Left lobe of liver (tissue), 2 donors: ENCODE data around the gene SH3RF2. TPM values are rescaled to one million over a fixed set of nuclear protein-coding genes. Genes with fewer than 3 reads are reported as not detected.

Experiments used
- ATAC-seq: fragments of 200-7000 bp; cut with Tn5 transposase; one replicate; pipeline ENCODE4 v1.9.1; 2020; ENCODE audit warnings: mild to moderate bottlenecking, moderate library complexity
- DNase-seq: peaks from one replicate; pipeline ENCODE4 v3.0.0-alpha.2; 2020; ENCODE audit warnings: low spot score
- total RNA-seq: library from RNA; stranded (reverse); gene quantifications from one replicate; pipeline ENCODE4 v1.2.1, GENCODE V29; 2021
- donor health status: DM: no; HTN: no; CAD: no; lungs with moderate emphysema.
- donor health status: DM: no; HTN: yes; CAD: no.

SH3RF2 gene
- total RNA-seq, 1 donor from 2014 or later: 18.0 TPM

DNA sequence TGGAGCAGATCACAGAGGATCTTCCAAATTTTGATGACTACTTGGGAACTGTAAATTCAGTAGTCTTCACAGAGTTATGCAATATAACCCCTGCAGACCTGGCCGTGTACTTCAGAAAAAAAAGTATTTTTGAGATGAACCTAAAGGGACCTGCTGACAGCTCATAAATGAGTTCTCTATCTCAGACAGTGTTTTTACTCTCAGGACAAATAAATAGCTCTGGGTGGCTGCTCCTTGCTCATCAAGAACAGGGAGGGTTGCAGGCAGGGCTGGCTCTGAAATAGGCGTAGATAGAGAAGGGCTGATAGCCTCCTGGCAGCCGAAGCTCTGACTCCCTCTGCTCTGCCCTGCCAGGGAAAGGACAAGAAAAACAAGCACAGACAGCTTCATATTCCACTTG lies 104.1 kb downstream of the SH3RF2 start:
- DNase-seq: no peak

DNA sequence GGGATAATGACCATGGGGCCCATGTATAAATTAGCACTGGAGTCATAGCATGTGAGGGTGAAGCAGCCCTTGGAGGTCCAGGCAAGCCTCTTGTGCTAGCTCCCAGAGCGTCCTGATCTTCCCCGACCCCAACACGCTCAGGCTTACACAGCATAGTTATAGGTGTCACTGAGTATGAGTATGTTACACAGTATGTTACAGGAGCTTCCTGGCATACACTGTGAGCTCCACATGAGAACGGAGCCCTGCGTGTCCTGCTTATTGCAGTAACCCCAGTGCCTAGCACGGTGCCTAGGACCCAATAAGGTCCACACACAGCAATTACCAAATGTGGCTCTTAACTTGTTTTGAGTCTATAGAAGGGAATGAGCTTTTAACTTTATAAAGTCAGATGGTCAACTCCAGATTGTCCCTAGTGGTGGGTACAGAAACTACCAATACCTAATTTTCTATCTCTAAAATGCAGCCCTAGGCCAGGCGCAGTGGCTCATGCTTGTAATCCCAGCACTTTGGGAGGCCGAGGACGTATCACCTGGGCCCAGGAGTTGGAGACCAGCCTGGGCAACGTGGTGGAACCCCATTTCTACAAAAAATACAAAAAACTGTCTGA lies 104.9 kb downstream of the SH3RF2 start:
- peak; percentile 67 for ATAC-seq
- no peak for DNase-seq

More for the DNA sequence above, 104.1 kb downstream of the SH3RF2 start:
- ATAC-seq: peak; percentile 64

DNA sequence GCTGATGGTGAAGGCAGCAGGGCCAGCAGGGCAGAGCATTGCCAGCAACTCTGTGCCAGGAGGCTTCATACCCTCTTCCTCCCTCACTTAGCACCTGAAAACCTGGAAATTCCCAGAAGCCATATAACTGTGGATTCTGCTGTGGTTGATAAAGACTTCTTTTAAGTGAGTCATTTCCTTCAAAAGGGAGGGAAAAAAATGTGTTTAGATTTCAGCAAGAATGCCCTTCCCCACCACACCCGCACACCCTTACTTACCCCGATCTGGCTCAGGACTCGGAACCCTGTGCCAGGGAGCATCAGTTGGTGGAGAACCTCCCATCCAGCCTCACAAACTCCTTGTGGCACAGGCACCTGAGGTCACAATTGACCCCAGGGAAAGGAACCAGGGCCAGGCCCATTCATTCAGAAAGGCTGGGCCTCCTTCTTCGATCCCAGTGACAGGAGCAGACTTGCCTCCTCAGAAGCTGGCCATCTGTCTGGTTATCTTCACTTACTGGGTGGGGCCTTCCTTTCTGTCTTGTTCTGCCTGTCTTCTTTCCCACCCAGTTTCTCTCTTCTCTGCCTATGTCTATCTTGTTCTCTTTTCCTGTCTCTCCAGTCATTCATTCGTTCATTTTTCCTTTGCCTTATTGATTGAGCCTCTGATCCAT lies 106.4 kb downstream of the SH3RF2 start:
- DNase-seq: no peak
- no peak for ATAC-seq

DNA sequence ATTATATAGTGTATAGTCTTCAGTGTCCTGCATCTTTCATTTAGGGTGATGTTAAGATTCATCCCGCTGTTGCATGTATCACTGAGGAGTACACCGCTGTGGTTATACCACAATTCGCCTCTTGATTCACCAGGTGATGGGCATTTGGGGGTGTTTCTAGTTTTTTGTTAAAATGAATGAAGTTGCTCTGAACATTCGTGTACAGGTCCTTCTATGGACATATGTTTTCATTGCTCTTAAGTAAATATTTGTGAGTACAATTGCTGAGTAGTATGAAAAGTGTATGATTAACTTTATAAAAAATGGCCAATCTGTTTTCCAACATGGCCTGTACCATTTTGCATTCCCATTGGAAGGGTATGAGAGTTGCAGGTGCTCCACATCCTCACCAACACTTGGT lies 107.3 kb downstream of the SH3RF2 start:
- DNase-seq (no peak), ATAC-seq (no peak)

DNA sequence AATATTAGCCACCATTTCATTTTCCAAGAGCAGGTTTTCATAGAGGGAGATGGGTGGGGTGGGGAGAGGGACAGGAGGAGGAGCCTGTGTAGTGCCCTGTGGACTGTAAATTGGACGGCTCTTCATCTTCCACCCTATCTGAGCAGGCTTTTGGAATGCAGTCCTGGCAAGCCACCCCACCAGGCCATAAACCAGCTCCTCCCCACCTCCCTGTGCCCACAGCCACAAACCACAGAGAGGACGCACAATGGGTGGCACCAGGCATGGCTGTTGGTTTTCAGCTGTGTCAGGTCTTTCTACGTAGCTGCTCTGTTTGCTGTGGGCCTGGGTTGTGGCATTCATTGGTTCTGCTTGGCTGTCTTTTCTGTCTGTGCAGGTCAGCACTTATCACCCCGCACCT lies 111.0 kb downstream of the SH3RF2 start:
- DNase-seq: peak; percentile 69
- ATAC-seq: peak; percentile 94

DNA sequence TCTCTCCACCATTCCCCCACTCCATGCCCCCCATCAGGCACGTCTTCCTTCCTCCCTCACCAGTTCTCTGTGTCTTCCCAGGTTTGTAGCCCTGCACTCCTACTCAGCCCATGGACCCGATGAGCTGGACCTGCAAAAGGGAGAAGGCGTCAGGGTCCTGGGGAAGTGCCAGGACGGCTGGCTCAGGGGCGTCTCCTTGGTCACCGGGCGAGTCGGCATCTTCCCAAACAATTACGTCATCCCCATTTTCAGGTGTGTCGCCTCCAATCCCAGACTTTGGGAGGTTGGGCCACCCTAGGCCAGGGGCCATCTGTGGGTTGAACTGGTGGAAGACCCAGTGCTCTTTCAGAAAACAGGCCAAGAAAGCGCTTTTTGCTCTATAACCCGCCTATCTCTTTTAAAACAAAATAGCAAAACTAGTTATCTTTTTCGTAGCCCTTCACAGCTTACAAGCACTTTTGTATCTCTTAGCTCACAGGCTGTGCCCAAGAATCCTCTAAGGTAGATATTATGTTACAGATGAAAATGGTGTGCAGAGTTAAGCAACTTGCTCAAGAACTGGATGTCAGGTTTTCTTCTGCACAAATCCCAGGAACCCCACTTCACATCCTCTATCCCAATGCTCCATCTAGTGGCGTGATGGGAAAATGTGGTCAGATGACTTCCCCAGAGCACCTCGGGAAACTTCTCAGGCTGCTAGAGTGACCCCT lies 112.8 kb downstream of the SH3RF2 start:
- DNase-seq: peak; percentile 50
- ATAC-seq: peak; percentile 70

DNA sequence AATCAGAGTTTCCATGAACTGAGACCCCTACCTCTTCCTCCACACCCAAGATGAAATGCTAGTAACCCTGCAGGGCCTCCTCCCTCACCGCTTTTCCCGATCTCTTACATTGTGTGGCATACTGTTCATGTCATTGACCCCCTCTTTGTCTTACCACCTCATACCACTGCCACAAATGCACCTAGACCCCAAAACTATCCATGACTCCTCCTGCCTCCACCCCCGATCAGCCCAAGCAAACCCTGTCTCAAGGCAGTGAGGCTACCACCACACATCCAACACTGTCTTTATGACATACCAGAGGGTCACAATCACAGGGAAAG lies 113.3 kb downstream of the SH3RF2 start:
- no peak for ATAC-seq
- DNase-seq: no peak

DNA sequence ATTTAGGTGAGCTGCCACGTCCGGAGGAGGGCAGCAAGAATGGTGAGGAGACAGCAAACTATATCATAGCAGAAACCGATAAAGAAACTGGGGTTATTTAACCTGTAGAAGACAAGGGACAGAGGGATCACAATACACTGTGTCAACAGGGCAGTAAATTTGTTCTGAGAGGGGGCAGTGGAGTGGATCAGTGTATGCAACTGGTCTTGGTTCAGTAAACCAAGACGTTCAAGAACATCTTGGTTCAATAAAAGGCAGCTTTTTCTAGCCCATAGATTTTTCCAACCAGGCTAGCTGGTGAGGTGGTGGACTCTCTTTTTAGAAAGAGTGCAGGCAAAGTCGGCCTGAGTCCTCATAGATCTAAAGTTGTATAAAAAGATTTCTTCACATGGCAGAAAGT lies 113.7 kb downstream of the SH3RF2 start:
- ATAC-seq: no peak
- no peak for DNase-seq

DNA sequence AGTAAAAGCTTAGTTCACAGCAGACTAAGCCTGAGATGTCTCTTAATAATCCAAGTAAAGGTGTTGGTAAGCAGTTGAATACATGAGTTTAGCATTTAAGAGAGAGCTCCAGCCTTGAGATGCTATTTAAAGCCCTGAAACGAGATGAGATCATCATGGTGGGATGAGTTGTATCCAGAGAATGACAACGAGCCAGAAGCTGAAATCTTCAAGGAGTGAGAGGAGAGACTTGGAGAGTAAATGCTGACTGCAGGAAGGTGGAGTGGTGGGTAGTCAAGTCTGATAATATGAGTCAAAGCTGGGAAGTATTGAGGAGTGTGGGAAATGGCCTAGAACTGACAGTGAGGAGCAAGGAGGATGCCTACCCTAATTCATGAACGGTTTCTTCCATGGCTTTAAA lies 115.3 kb downstream of the SH3RF2 start:
- DNase-seq (no peak), ATAC-seq (no peak)

DNA sequence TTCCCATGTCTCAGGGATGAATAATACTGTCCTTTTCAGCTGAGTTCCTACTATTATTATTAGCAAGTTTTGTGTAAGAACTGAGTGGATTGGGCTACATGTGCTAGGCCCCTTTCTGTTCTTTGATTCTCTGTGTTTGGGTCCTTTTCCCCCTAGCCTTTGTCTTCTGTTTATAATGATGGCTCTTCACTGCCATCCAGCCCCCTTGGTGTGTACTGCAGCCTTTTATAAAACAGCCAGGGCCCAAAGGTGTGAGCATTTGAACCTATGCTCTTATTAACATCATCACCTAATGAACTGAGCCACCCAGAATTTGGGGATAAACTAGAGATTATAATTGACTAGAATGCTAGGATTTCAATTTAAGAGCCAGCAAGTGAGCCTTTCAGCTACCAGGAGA lies 116.4 kb downstream of the SH3RF2 start:
- DNase-seq (no peak), ATAC-seq (peak; percentile 35)

DNA sequence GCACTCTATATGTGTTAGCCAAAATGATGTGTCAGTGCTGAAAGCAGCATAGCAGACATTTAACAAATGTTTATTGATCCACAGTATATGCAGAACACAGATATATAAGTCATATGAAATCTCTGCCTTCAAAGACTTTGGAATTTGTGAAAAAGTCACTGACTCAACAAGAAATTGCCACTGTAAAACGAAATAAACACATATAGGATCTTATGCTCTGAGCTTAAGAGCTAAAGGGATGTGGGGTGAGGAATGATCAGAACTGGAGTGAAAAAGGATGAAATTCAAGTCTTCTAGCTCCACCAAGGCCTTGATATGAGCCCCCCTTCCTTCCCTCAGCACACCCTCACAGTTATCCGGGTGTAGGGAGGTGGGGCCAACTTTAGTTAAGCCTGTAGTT lies 119.1 kb downstream of the SH3RF2 start:
- no peak for DNase-seq

DNA sequence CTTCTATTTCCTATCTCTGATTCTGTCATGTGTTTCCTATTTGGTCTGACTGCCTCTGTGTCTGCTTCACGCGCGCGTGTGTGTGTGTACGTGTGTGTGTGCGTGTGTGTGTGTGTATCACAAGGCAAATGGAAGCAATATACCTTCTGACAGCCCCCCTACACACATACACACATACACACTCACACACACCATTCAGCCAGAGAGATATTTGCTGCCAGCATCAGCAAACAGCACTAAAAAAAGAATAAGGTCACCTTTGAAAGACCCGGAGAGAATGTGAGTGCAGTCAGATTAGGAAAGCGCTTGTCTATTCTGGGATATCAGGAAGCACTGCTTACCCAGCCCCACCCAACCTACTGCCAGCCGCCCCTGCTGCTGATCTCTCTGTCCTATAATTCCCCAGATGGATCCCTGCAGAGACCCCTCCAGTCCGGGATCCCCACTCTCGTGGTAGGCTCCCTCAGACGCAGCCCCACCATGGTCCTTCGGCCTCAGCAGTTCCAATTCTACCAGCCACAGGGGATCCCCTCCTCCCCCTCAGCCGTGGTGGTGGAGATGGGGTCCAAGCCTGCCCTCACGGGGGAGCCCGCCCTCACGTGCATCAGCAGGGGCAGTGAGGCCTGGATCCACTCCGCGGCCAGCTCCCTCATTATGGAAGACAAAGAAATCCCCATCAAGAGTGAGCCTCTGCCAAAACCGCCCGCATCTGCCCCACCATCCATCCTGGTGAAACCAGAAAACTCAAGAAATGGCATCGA lies 123.3 kb downstream of the SH3RF2 start:
- DNase-seq (no peak), ATAC-seq (no peak)

More for the DNA sequence above, 119.1 kb downstream of the SH3RF2 start:
- no peak for ATAC-seq

DNA sequence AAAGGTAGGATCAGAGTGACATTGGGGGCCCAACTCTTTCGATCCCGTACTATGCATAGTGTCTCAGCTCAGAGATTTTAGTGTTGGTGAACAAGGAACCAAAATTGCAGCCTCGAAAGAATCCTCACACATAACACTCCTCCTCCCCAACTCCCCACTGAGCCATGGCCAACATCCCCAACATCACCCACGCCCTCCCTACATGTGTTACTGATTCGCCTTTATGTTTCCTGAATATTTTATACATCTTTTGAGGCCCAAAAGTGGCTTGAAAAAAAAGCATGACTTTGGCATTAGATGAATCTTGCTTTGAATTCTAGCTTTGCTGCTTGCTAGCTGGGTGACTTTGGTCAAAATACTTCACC lies 123.8 kb downstream of the SH3RF2 start:
- ATAC-seq (no peak), DNase-seq (no peak)

DNA sequence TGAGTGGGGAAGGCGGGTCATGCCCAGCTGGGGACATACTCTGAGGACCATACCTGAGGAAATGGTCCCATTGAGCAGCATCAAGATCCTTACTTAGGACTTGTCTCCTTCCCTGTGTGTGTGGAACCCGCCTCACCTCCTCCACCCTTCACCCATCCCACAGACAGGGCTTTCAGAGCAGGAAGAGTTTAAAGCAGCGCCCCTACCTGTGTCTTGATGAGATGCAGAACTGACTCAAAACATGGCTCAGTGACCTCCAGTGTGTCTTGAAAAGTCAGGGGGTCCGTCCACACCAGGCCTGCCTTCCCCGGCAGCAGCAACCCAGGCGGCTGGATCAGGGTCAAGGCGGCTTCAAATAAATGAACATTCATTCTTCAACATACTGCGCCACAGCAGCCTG lies 130.6 kb downstream of the SH3RF2 start:
- DNase-seq (no peak), ATAC-seq (no peak)

DNA sequence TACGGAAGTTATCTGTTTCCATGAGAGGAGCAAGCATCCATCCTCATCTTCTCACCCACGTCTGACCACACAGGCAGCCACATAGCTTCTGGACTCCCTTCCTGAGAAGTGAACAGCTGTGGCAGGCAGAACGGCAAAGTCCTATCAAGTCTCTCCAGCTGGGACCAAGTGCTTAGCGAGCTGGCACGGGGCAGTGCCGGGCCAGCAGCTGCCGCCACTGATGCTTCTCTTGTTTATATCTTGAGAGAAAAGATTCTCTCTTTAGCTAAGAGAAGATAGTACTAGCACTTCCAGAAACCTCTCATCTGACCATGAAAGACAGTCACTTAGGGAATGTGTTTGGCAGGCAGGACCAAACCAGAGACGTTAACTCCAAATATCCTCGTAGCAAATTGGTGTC lies 131.8 kb downstream of the SH3RF2 start:
- ATAC-seq (no peak), DNase-seq (no peak)

DNA sequence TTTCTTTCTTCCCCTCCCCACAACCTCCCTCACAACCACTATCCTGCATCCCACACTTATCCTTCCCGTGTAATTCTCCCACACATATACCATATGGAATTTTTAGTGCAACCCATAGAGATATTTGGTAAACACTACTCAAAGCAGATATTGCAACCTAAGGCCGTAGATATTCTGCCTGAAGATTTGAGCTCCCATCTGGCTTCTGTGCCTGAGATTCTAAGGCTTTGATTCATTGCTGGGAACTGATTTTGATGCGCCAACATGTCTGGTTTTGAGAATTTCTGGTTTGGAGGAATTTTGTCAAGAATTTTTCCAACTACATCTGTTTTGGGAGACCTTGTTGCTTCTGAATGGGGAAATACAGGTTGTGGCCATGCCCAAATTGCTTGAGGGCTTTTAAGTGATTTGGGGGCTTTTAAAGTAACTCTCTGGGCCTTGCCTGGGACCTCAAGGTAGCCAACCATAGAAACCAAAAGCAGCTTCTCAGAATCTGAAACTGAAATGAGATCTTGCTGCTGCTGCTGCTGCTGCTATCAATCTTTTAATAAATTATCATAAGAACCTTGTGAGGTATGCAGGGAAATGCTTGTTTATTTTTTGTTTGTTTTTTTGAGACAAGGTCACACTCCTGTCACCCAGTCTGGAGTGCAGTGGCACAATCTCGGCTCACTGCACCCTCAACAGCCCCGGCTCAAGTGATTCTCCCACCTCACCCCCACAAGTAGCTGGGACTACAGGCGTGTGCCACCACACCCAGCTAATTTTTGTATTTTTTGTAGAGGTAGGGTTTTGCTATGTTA lies 132.8 kb downstream of the SH3RF2 start:
- ATAC-seq: no peak
- DNase-seq: no peak

DNA sequence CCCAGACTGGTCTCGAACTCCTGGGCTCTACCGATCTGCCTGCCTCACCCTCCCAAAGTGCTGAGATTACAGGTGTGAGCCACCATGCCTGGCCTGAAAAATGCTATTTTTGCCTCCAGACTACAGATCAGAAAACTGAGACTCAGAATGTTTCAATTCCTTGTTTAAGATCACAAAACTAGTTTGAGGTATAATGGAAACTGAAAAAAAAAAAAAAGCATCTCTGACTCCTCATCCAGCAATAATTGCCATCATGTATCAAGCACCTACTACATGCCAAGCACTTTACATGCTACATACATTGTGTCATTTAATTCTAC lies 133.4 kb downstream of the SH3RF2 start:
- DNase-seq (no peak), ATAC-seq (no peak)

DNA sequence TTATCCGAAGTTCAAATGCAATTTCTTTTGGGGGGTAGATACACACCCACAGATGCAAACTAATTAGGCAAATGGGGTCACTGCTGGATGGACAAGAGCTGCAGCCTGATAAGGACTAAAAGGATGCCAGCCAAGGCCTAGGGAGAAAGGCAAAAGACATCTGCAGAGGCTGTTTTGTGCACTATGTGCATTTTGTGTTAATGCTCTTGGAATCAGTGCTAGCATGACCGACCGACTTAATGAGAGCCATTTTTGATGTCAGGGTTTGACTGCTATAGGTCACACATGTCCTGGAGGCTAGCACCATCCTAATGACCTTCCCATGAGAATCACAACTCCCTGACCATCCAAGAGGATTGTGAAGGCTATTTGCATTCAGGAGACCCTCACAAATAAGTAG lies 134.4 kb downstream of the SH3RF2 start:
- ATAC-seq (no peak), DNase-seq (no peak)

DNA sequence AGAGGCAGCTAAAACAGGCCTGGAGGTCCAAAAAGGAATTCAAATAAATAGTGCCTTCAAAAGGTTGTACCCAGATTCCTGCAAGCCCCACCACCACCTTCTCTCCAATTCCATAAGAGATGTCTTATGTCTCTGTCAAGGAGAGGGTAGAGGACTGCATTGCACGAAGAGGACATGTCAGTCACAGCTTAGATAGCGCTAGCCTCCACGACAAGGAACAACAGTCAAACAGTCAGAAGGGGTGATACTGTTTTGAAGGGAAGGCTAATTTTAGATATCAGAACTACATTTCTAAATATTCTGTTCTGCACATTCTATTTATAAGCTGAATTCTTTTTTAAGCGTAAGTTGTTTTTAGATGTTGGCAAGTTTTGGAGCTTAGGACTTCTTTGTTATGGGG lies 134.8 kb downstream of the SH3RF2 start:
- ATAC-seq (no peak), DNase-seq (no peak)

DNA sequence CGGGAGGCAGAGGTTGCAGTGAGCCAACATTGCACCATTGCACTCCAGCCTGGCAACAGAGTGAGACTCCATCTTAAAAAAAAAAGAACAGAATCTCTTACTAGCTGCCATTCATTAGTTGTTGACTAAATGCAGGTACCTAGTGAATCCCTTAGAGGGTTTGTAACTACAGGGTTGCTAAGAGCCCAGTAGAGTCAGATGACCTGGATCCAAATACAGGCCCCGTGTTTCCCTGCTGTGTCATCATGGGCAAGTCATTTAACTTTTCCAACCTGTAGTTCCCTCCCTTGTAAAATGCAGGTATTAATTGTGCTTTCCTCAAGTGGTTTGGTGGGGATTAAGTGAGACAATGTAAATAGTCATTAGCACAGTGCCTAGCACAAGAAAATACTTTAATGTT lies 136.2 kb downstream of the SH3RF2 start:
- no peak for DNase-seq
- no peak for ATAC-seq

DNA sequence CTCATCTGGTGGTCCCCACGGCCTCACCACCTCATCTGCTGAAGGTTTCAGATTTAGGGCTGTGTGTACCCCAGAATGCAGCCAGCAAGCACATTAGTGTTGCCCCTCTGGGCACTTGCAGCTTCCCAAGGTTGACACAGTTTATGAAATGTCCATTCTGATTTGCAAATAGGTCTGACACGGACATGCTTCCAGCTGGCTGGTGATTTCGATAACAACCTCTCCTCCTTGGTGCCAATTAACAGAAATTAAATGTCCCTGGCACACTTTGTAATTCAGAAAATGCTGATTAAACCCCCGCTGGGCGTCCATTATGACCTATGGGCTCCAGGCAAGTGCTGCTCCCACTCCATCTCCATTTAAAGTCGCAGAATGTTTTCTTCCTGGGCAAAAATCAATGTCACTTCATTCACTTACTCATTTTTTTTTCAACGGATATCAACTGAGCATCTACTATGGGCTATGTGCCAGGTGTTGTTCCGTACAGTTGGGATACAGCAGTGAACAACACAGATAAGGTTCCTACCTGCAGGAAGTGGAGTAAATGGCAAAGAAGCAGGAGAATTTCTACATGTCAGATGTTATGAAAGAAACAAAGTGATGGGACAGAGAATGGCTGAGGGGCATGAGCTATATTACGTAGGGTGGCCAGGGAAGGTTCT lies 137.0 kb downstream of the SH3RF2 start:
- ATAC-seq (no peak), DNase-seq (no peak)
